Endothelial cell of umbilical vein (primary cell): ENCODE data around the gene AP3S2. TPM values are rescaled to one million over a fixed set of nuclear protein-coding genes. Genes with fewer than 3 reads are reported as not detected.

ENCODE experiments used
- BruUV-seq: library from RNA; stranded (reverse); fragments of 400-500 nt; replicated peaks from 2 replicates; lab custom pipeline; 2021; lab: Mats Ljungman, UMichigan
- CTCF ChIA-PET: fragments of 300-600, 350-600 bp; sonication (Branson Sonifier 250); formaldehyde crosslinking; loops from one replicate; lab custom pipeline; 2021; ENCODE audit warnings: antibody characterized with exemption, inconsistent platforms; lab: Charles Lee
- POLR2A ChIA-PET: fragments of 300-600, 350-600 bp; sonication (Branson Sonifier 250); formaldehyde crosslinking; loops from one replicate; lab custom pipeline; 2021; ENCODE audit warnings: antibody characterized with exemption, inconsistent platforms; lab: Charles Lee
- DNase-seq: peaks from one replicate; pipeline ENCODE4 v3.0.0-alpha.2; 2011; ENCODE audit warnings: low read depth, low spot score
- FAIRE-seq: peaks from 2 replicates; lab custom pipeline; 2011; peaks lifted over from hg19 to GRCh38; lab: Jason Lieb, UNC
- H2AFZ ChIP-seq: 2 replicates; pipeline ENCODE4 v1.6.0; 2012; ENCODE audit warnings: low read depth, low read length, control low read depth, inconsistent platforms
- H3K27ac ChIP-seq: 2 replicates; pipeline ENCODE4 v1.5.1; 2011; ENCODE audit warnings: low read depth, mild to moderate bottlenecking, control low read depth, low read length, moderate library complexity; ENCODE audit not compliant: insufficient read depth
- H3K27me3 ChIP-seq, 2 experiments: 2 replicates each; pipeline versions ENCODE4 v1.6.0 to v1.6.1; 2011; ENCODE audit warnings: low read length in 2 of 2, mixed read lengths in 1 of 2; ENCODE audit not compliant: control insufficient read depth in 2 of 2, insufficient read depth in 2 of 2
- H3K36me3 ChIP-seq, 2 experiments: 2 replicates in 1 of 2; 3 replicates in 1 of 2; pipeline ENCODE4 v1.5.1; 2011; ENCODE audit warnings: low read length in 2 of 2, mild to moderate bottlenecking in 1 of 2, moderate library complexity in 1 of 2; ENCODE audit not compliant: control insufficient read depth in 2 of 2, insufficient read depth in 2 of 2; ENCODE audit errors: extremely low read depth in 1 of 2
- H3K4me1 ChIP-seq: 3 replicates; pipeline ENCODE4 v1.5.1; 2011; ENCODE audit warnings: mild to moderate bottlenecking, low read length; ENCODE audit not compliant: control insufficient read depth, insufficient read depth; ENCODE audit errors: extremely low read depth
- H3K4me2 ChIP-seq: 2 replicates; pipeline ENCODE4 v1.6.1; 2011; ENCODE audit warnings: low read length, control low read depth, mixed read lengths; ENCODE audit not compliant: insufficient read depth
- H3K4me3 ChIP-seq, 3 experiments: fragments of 200-600 bp in 1 of 3; sonication (generic), shearing (Covaris generic) in 1 of 3; replicated peaks in 1 of 3; 2 replicates each; pipeline ENCODE4 v1.5.1; 2011 to 2016; ENCODE audit warnings: control low read depth in 3 of 3, low read length in 3 of 3, mild to moderate bottlenecking in 2 of 3, inconsistent platforms in 1 of 3, low read depth in 1 of 3, moderate library complexity in 1 of 3; ENCODE audit not compliant: insufficient read depth in 1 of 3
- H3K79me2 ChIP-seq: 2 replicates; pipeline ENCODE4 v1.6.0; 2012; ENCODE audit warnings: low read length, inconsistent platforms; ENCODE audit not compliant: control insufficient read depth, insufficient read depth
- H3K9ac ChIP-seq: replicated peaks from 2 replicates; pipeline ENCODE3; 2011; ENCODE audit warnings: low read length, control low read depth; ENCODE audit not compliant: insufficient read depth; ENCODE audit errors: extremely low read depth
- H3K9me1 ChIP-seq: replicated peaks from 3 replicates; pipeline ENCODE4 v1.6.0; 2011; ENCODE audit warnings: mild to moderate bottlenecking, low read length; ENCODE audit not compliant: control insufficient read depth, insufficient read depth; ENCODE audit errors: extremely low read depth
- H3K9me3 ChIP-seq: replicated peaks from 2 replicates; pipeline ENCODE4 v1.5.1; 2012; ENCODE audit warnings: low read length, inconsistent platforms; ENCODE audit not compliant: control insufficient read depth, insufficient read depth
- H4K20me1 ChIP-seq: replicated peaks from 2 replicates; pipeline ENCODE3; 2011; ENCODE audit warnings: mild to moderate bottlenecking, low read length; ENCODE audit not compliant: control insufficient read depth, insufficient read depth; ENCODE audit errors: extremely low read depth
- CTCF ChIP-seq, 2 donors: IDR thresholded peaks; 1 replicate in 1 of 2; 2 replicates in 1 of 2; pipeline ENCODE4 v1.5.1; 2011; ENCODE audit warnings: low read length in 2 of 2, mild to moderate bottlenecking in 2 of 2, moderate library complexity in 2 of 2, control low read depth in 1 of 2, inconsistent platforms in 1 of 2, low read depth in 1 of 2; ENCODE audit not compliant: insufficient read depth in 1 of 2; ENCODE audit errors: extremely low read depth in 1 of 2
- EZH2 ChIP-seq: IDR thresholded peaks from 2 replicates; pipeline ENCODE4 v1.6.1; 2012; ENCODE audit warnings: borderline replicate concordance, low read depth, mild to moderate bottlenecking, moderate library complexity, low read length, inconsistent platforms; ENCODE audit not compliant: severe bottlenecking
- FOS ChIP-seq: IDR thresholded peaks from 2 replicates; pipeline ENCODE4 v1.6.1; 2011; ENCODE audit warnings: mild to moderate bottlenecking, low read length, moderate library complexity, borderline replicate concordance; ENCODE audit not compliant: insufficient read depth
- GATA2 ChIP-seq: IDR thresholded peaks from 2 replicates; pipeline ENCODE4 v1.7.0; 2011; ENCODE audit warnings: low read depth, mild to moderate bottlenecking, moderate library complexity, mixed read lengths, low read length; ENCODE audit not compliant: insufficient read length, insufficient read depth
- JUN ChIP-seq: IDR thresholded peaks from 2 replicates; pipeline ENCODE4 v1.6.1; 2011; ENCODE audit warnings: borderline replicate concordance, low read depth; ENCODE audit not compliant: insufficient read length, insufficient read depth
- MAX ChIP-seq: IDR thresholded peaks from 2 replicates; pipeline ENCODE4 v1.6.1; 2011; ENCODE audit not compliant: insufficient read depth, insufficient read length
- MYC ChIP-seq: IDR thresholded peaks from one replicate; pipeline ENCODE4 v1.6.1; 2011; ENCODE audit warnings: mild to moderate bottlenecking, low read depth, low read length
- POLR2A ChIP-seq: IDR thresholded peaks from 2 replicates; pipeline ENCODE4 v1.6.1; 2012; ENCODE audit warnings: low read depth, mild to moderate bottlenecking, control low read depth, low read length
- POLR2AphosphoS5 ChIP-seq: IDR thresholded peaks from 2 replicates; pipeline ENCODE4 v1.6.1; 2012; ENCODE audit warnings: low read depth, mild to moderate bottlenecking, control low read depth, low read length, moderate library complexity; ENCODE audit not compliant: insufficient read depth
- dilution Hi-C: fragments of 300-500 bp; cut with MboI; formaldehyde crosslinking; loops from one replicate; pipeline ENCODE4 v1.15.0; 2019; ENCODE audit warnings: low sequenced_read_pairs; ENCODE audit not compliant: extremely low pct_ligation_motif_present
- intact Hi-C: fragments of 100-400 bp; cut with micrococcal nuclease; formaldehyde crosslinking; loops from one replicate; pipeline ENCODE4 v1.10.0; 2022
- polyA plus RNA-seq, 4 experiments: library from polyadenylated mRNA; depleted of rRNA in 3 of 4; stranded (reverse) in 3 of 4; unstranded in 1 of 4; fragments of >200 nt; gene quantifications; 2 replicates each; pipeline versions ENCODE4 v1.2.1 to v1.2.3, GENCODE V29; 2011 to 2012; ENCODE audit warnings: missing spikeins in 1 of 4
- total RNA-seq: library from RNA; stranded (reverse); gene quantifications from 2 replicates; pipeline ENCODE4 v1.2.3, GENCODE V29; 2021

AP3S2 gene
- total and polyA plus RNA-seq, 2 donors (not counting 3 experiments of a cell fraction or from before 2014, with no cell fraction given) = 14.6 to 31.1 TPM

- BruUV-seq = no TSS peak
- Histone ChIP-seq H3K36me3 (peaks cover 0 to 5% of the 10 kb centered on the region in 2 experiments), H3K4me3 (no peak overlapping the region), H3K9me3 (no peaks in the 10 kb centered on the region), H2AFZ (no peak overlapping the region), H3K79me2 (no peaks in the 10 kb centered on the region), H3K4me2 (no peak overlapping the region), H3K27ac (no peak overlapping the region), H3K9ac (no peak overlapping the region), H3K9me1 (no peaks in the 10 kb centered on the region), H3K4me1 (no peaks in the 10 kb centered on the region), H4K20me1 (no peaks in the 10 kb centered on the region), H3K27me3 (no peaks in the 10 kb centered on the region)
- ChIA-PET POLR2A (no interaction called here), CTCF (interaction anchor here (1.3 to 2.0 kb wide), 3 partner anchors 17 to 96 kb away, joined by 4 to 7 read pairs (median 5); no protein-coding TSS in a partner anchor)
- DNase-seq (no peak), FAIRE-seq (no peak)
- dilution Hi-C loops (loop anchor here (25.0 kb wide), 1 partner anchor 95 kb away; the partner anchor contains the start of gene MESP1), intact Hi-C loops (no loop called here)
- TF ChIP-seq MYC (no peak), FOS (no peak), POLR2A (no peak), EZH2 (no peak), GATA2 (no peak), JUN (no peak), POLR2AphosphoS5 (no peak), CTCF (IDR thresholded peaks at IDR 0.05; ENCODE audit: extremely low read depth in 1 of 2, insufficient read depth in 1 of 2, low read depth in 1 of 2, low read length in 2 of 2) (no peak), MAX (no peak)
These were observed 36.1 kb downstream of the AP3S2 start for GRCh38 chr15:89857673-89858072.
